NCI-H446 treated with DMSO at 0.1 percent for 48 hours (cell line): ENCODE results near the gene SGK2.
"Not testable (repeated sequence)": the region's sequence is repeated elsewhere in the genome, so short reads cannot be mapped to it uniquely, and the experiment has no call there.

Experiments used
- DNase-seq: peaks from one replicate; lab custom pipeline; 2025; lab: John Stamatoyannopoulos, UW

Gene SGK2

GRCh38 chr20:43601960-43602359 lies 43.1 kb downstream of the SGK2 start:
- DNase-seq: not testable (repeated sequence)

- DNase-seq: no peak
These were observed 44.3 kb downstream of the SGK2 start for GRCh38 chr20:43603124-43603523.

- no peak for DNase-seq
These were observed 46.9 kb downstream of the SGK2 start for GRCh38 chr20:43605715-43606114.

- not testable (repeated sequence) for DNase-seq
These were observed 48.5 kb downstream of the SGK2 start for GRCh38 chr20:43607278-43607677.

GRCh38 chr20:43631598-43631997 lies 72.8 kb downstream of the SGK2 start:
- no peak for DNase-seq
